ENCODE measurements around the gene ACD. TPM values are rescaled to one million over a fixed set of nuclear protein-coding genes. Genes with fewer than 3 reads are reported as not detected.

The ACD gene
- total RNA-seq, 1 experiment from 2014 or later = 34.1 TPM

DNA sequence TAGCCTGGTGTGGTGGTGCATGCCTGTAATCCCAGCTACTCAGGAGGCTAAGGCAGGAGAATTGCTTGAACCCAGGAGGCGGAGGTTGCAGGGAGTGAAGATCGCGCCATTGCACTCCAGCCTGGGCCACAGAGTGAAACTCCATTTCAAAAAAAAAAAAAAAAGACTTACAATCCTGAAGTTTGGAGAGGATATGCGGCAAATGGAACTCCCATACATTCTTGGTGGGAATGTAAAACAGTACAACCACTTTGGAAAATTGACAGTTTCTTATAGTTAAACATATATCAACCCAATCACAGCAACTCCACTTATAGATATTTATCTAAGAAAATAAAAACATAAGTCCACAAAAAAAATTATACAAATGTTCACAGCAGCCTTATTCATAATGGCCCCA, 47.1 kb upstream of the ACD start:
- Histone ChIP-seq H3T11ph (ENCODE audit: low read length) (no peak overlapping the region), H3K9ac (ENCODE audit: extremely low read depth, insufficient read length, low read length) (no peak overlapping the region), H2BK20ac (ENCODE audit: low read depth, low read length, poor library complexity, severe bottlenecking) (no peak overlapping the region), H3K23ac (ENCODE audit: insufficient read length, low read depth, low read length) (no peak overlapping the region), H3K79me1 (ENCODE audit: insufficient read depth, low read depth, low read length, poor library complexity, severe bottlenecking) (peaks cover 6% of the 10 kb centered on the region), H4K8ac (replicated peaks; ENCODE audit: insufficient read length, low read depth, low read length) (no peak overlapping the region), H3K18ac (ENCODE audit: insufficient read length, low read depth, low read length) (no peak overlapping the region), H4K91ac (ENCODE audit: insufficient read length, low read depth, low read length) (no peak overlapping the region), H3K23me2 (ENCODE audit: insufficient read length, low read depth, low read length, poor library complexity, severe bottlenecking) (no peaks in the 10 kb centered on the region), H3K79me2 (ENCODE audit: insufficient read depth, low read length) (peaks cover 5% of the 10 kb centered on the region; the same call in 1 of the 2 replicates), H4K5ac (ENCODE audit: insufficient read length, low read depth, low read length) (no peak overlapping the region), H2AFZ (ENCODE audit: low read length) (no peak overlapping the region), H3K4me2 (ENCODE audit: insufficient read depth, insufficient read length, low read length) (no peak overlapping the region), H2BK12ac (ENCODE audit: insufficient read length, low read depth, low read length) (no peak overlapping the region), H2BK120ac (ENCODE audit: low read depth, low read length, poor library complexity, severe bottlenecking) (no peak overlapping the region), H3K27ac (ENCODE audit: insufficient read length, low read depth, low read length) (no peak overlapping the region), H3K4ac (ENCODE audit: low read depth, low read length) (no peak overlapping the region), H2BK15ac (ENCODE audit: low read depth, low read length) (no peak overlapping the region), H3K14ac (ENCODE audit: insufficient read depth, low read length) (no peak overlapping the region), H3K9me3 (ENCODE audit: control insufficient read depth, low read depth, low read length) (no peaks in the 10 kb centered on the region), H3K27me3 (ENCODE audit: insufficient read depth, low read length) (no peaks in the 10 kb centered on the region), H3K4me1 (ENCODE audit: insufficient read depth, low read length) (no peaks in the 10 kb centered on the region; the same call in 1 of the 2 replicates), H2BK5ac (ENCODE audit: insufficient read length, low read length) (no peak overlapping the region), H2AK5ac (ENCODE audit: insufficient read length, low read length) (no peak overlapping the region), H3K56ac (ENCODE audit: insufficient read length, low read depth, low read length) (no peak overlapping the region), H4K20me1 (ENCODE audit: control insufficient read depth, insufficient read depth, insufficient read length) (no peaks in the 10 kb centered on the region)
- Mint-ChIP-seq H3K4me3 (no peak overlapping the region), H3K27me3 (ENCODE audit: low read depth) (no peaks in the 10 kb centered on the region), H3K36me3 (ENCODE audit: insufficient read depth in 1 of 3, low read depth in 3 of 3) (peaks cover 2 to 7% (median 5%) of the 10 kb centered on the region in 3 experiments; a peak in 4 of 7 replicates), H3K4me1 (peaks cover 13 to 17% of the 10 kb centered on the region in 2 experiments), H3K9me3 (no peaks in the 10 kb centered on the region; a peak in 1 of 5 replicates), H3K27ac (no peak overlapping the region)
- no CpG with 5 or more reads among the region's 4 CpGs for WGBS (ENCODE audit: extremely low coverage, insufficient read length, low lambda C conversion rate)
- TF ChIP-seq, protein P1, sequence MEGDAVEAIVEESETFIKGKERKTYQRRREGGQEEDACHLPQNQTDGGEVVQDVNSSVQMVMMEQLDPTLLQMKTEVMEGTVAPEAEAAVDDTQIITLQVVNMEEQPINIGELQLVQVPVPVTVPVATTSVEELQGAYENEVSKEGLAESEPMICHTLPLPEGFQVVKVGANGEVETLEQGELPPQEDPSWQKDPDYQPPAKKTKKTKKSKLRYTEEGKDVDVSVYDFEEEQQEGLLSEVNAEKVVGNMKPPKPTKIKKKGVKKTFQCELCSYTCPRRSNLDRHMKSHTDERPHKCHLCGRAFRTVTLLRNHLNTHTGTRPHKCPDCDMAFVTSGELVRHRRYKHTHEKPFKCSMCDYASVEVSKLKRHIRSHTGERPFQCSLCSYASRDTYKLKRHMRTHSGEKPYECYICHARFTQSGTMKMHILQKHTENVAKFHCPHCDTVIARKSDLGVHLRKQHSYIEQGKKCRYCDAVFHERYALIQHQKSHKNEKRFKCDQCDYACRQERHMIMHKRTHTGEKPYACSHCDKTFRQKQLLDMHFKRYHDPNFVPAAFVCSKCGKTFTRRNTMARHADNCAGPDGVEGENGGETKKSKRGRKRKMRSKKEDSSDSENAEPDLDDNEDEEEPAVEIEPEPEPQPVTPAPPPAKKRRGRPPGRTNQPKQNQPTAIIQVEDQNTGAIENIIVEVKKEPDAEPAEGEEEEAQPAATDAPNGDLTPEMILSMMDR (conservative IDR thresholded peaks at IDR 0.05) = no peak
- DNase-seq = no peak

Data from H9 (cell line).